ENCODE data around the gene ZNF407. TPM values are rescaled to one million over a fixed set of nuclear protein-coding genes. Genes with fewer than 3 reads are reported as not detected.

ZNF407 gene
- total and polyA plus RNA-seq, 3 donors from 2014 or later = 10.9 to 35.9 (median 30.8) TPM

DNA sequence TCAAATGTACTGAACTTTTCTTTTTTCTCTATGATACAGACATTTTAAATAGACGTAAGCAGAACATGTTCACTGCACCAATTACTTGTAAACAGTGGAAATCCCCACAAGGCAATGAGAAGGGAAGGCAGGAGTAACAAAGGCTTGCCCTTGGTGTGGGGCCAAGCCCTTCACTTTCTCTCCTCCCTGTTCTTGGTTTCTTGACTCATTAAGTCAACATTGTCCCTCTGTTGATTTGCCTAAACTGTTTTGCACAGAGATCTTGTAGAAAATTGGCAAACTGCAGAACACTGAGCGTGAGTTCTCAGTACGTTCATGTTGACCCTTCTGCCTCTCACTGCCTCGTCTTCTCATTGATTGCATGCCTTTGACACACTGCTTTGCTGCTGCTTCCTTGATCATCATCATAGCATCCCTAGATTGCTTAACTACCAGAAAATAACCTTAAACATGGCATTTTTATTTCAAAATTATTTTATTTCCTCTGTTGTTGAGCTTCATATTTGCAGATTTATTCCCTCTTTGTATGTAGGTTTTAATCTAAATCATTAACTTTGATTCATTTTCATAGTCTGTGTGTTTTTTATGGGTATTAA, 353.6 kb downstream of the ZNF407 start:
- intact Hi-C loops (cut with DNase I; ENCODE audit: low total_unique reads) = no loop called here
- peak; percentile 62 for DNase-seq
- WGBS, 2 donors = 36 to 50% methylated on average over 4 of the region's 4 CpGs
- TF ChIP-seq, protein P1, sequence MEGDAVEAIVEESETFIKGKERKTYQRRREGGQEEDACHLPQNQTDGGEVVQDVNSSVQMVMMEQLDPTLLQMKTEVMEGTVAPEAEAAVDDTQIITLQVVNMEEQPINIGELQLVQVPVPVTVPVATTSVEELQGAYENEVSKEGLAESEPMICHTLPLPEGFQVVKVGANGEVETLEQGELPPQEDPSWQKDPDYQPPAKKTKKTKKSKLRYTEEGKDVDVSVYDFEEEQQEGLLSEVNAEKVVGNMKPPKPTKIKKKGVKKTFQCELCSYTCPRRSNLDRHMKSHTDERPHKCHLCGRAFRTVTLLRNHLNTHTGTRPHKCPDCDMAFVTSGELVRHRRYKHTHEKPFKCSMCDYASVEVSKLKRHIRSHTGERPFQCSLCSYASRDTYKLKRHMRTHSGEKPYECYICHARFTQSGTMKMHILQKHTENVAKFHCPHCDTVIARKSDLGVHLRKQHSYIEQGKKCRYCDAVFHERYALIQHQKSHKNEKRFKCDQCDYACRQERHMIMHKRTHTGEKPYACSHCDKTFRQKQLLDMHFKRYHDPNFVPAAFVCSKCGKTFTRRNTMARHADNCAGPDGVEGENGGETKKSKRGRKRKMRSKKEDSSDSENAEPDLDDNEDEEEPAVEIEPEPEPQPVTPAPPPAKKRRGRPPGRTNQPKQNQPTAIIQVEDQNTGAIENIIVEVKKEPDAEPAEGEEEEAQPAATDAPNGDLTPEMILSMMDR (IDR thresholded peaks at IDR 0.05) = no peak
- TF ChIP-seq POLR2A (IDR thresholded peaks at IDR 0.05) = no peak
- no peaks in the 10 kb centered on the region for H3K9me3 ChIP-seq
- no peaks in the 10 kb centered on the region for H3K27me3 ChIP-seq
- no peak overlapping the region for H3K4me3 ChIP-seq
- H3K27ac ChIP-seq = peak overlapping the region in 1 of 2 donors; percentile 32
- H3K4me1 ChIP-seq = no peaks in the 10 kb centered on the region
- H3K36me3 ChIP-seq (ENCODE audit: low read depth, missing control alignments) = no peaks in the 10 kb centered on the region

DNA sequence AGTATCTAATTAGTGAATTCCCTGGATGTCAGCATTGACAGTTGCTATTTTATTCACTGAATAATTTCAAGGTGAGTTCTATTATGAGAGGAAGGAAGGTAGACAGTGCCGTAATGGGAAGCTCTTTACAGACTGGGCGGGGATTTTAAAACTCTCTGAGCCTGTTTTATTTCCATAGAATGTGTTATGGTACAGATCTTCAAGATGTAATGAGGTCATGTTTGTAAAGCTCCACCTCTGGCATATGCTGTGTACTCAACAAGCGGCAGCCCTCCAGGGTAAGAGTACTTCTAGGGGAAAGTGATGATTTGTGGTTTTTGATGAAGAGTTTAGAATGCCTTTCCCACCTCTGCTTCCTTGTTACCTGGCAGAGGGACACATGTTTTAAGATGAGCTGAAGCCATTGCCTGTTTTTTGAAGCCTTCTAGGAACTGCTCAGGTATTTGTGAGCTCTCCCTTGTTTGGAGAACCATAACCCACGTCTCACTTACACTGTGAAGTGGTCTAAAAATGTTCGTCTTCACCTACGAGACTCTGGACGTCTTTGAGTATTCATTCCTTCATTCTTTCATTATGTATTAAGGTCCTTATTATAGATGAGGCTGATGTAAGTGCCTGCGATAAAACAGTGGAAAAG, 360.0 kb downstream of the ZNF407 start:
- intact Hi-C loops (cut with DNase I; ENCODE audit: low total_unique reads) = no loop called here
- no peak for DNase-seq
- Histone ChIP-seq H3K4me3 (no peak overlapping the region), H3K36me3 (ENCODE audit: low read depth, missing control alignments) (no peaks in the 10 kb centered on the region), H3K9me3 (no peaks in the 10 kb centered on the region), H3K27ac (no peak overlapping the region), H3K27me3 (no peaks in the 10 kb centered on the region), H3K4me1 (no peaks in the 10 kb centered on the region)
- no peak for TF ChIP-seq POLR2A (IDR thresholded peaks at IDR 0.05)
- TF ChIP-seq, protein P1 (IDR thresholded peaks at IDR 0.05) = no peak
- WGBS, 2 donors = 95 to 96% methylated on average over 8 of the region's 8 CpGs

DNA sequence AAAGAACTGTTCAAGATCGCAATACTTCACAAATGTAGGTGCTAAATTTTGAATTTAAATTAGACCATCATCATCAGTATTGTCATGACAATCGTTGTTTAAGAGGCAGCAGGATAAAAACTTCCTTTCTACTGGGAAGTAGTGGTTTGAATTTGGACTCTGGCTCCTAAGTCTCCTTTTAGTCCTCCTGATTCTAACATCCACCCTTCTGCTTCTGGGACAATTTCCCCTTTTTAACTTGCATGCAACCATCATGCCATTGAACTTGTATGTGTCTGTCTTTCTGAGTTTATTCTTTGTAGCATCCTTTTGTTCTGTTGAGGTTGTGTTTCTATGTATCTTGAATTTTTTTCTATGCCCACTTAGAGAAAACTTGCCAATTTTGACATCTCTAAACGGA, 361.5 kb downstream of the ZNF407 start:
- Histone ChIP-seq H3K9me3 (no peaks in the 10 kb centered on the region), H3K4me1 (no peaks in the 10 kb centered on the region), H3K4me3 (no peak overlapping the region), H3K27ac (no peak overlapping the region), H3K36me3 (ENCODE audit: low read depth, missing control alignments) (no peaks in the 10 kb centered on the region), H3K27me3 (no peaks in the 10 kb centered on the region)
- no peak for DNase-seq
- WGBS, 2 donors = 95 to 99% methylated on average over 3 of the region's 3 CpGs
- intact Hi-C loops (cut with DNase I; ENCODE audit: low total_unique reads) = no loop called here
- no peak for TF ChIP-seq POLR2A (IDR thresholded peaks at IDR 0.05)
- TF ChIP-seq, protein P1 (IDR thresholded peaks at IDR 0.05) = no peak

DNA sequence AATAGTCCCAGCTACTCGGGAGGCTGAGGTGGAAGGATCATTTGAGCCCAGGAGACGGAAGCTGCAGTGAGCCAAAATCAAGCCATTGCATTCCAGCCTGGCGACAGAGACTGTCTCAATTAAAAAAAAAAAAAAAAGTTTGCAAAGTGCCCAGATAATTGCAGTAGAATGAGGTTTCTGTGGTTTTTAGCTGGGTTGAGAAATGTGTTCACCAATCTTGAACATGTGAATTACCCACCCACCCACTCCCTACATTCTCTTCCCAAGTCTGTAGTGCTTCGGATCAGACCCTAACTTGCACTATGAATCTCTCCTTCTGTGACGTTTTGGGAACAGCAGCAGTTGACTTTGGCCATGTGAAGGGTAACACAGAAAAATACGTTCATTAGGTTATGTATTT, 363.9 kb downstream of the ZNF407 start:
- WGBS, 2 donors = 89 to 95% methylated on average over 6 of the region's 6 CpGs
- TF ChIP-seq, protein P1 (IDR thresholded peaks at IDR 0.05) = no peak
- no peak for TF ChIP-seq POLR2A (IDR thresholded peaks at IDR 0.05)
- intact Hi-C loops (cut with DNase I; ENCODE audit: low total_unique reads) = no loop called here

More for the DNA sequence above, 363.9 kb downstream of the ZNF407 start:
- H3K4me1 ChIP-seq = no peaks in the 10 kb centered on the region
- no peak overlapping the region for H3K4me3 ChIP-seq
- H3K9me3 ChIP-seq = no peaks in the 10 kb centered on the region
- no peak overlapping the region for H3K27ac ChIP-seq
- DNase-seq = no peak
- H3K27me3 ChIP-seq = no peaks in the 10 kb centered on the region
- H3K36me3 ChIP-seq (ENCODE audit: low read depth, missing control alignments) = no peaks in the 10 kb centered on the region

Data from testis (tissue), 3 donors.